ENCODE data around the gene CA12. TPM values are rescaled to one million over a fixed set of nuclear protein-coding genes. Genes with fewer than 3 reads are reported as not detected.

CA12 gene
- total and polyA plus RNA-seq, 9 of the 15 experiments (the other 6 are each of a cell fraction or from before 2014, with no cell fraction given), result 0.01 to 0.78 (median 0.15) TPM; not detected in 1

DNA sequence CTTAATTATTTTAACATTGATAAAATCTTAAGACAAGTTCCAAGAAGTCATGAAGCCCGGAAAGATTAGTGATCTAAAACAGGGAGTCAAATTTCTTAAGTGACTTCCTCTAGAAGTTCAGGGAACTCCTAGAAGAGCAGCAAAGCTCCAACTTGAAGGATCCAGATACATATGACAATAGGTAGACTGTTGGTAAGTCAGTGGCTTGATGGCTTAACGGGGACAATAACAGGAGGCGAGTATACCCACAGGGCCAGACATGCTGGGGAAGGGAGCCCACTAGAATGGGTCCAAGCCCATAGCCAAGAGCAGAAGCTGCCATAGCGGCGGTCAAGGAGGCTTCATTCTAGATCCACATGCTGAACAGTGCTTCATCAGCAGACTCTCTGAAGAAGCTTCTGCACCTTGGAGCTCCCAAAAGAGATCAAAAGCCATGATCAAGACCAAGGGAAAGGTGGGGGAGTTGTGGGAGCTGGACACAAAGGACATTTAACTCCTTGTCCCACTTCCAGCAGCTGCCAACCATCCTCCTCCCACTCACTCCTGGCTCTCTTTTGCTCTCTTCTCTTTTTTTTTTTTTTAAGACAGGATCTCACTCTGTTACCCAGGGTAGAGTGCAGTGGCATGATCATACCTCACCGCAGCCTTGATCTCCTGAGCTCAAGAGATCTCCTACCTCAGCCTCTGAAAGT, 10.2 kb upstream of the CA12 start (continued):
- TF ChIP-seq, protein P1, sequence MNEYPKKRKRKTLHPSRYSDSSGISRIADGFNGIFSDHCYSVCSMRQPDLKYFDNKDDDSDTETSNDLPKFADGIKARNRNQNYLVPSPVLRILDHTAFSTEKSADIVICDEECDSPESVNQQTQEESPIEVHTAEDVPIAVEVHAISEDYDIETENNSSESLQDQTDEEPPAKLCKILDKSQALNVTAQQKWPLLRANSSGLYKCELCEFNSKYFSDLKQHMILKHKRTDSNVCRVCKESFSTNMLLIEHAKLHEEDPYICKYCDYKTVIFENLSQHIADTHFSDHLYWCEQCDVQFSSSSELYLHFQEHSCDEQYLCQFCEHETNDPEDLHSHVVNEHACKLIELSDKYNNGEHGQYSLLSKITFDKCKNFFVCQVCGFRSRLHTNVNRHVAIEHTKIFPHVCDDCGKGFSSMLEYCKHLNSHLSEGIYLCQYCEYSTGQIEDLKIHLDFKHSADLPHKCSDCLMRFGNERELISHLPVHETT (CRISPR knock-in tag; conservative IDR thresholded peaks at IDR 0.05 in 1 of 2, IDR thresholded peaks at IDR 0.05 in 1 of 2), result peak in 1 of 2 experiments; percentile 74; a peak in 1 of 4 replicates
- 0 out of 2 replicates have a peak, but pooled peaks have one; percentile 20 for TF ChIP-seq HMBOX1 (IDR thresholded peaks at IDR 0.05)
- TF ChIP-seq EHMT2 (IDR thresholded peaks at IDR 0.05), result peak; percentile 73
- peak; percentile 73 for TF ChIP-seq L3MBTL2 (IDR thresholded peaks at IDR 0.05)
- TF ChIP-seq ZNF644 (tag; IDR thresholded peaks at IDR 0.05; ENCODE audit: low read depth), result peak; percentile 79; the same call in 1 of the 2 replicates
- TF ChIP-seq CXXC5 (CRISPR knock-in tag; IDR thresholded peaks at IDR 0.05), result peak; percentile 10; the same call in 1 of the 2 replicates
- TF ChIP-seq ZFP30 (CRISPR knock-in tag; IDR thresholded peaks at IDR 0.05; ENCODE audit: borderline replicate concordance), result no peak
- no peak for TF ChIP-seq ZNF134 (CRISPR knock-in tag; conservative IDR thresholded peaks at IDR 0.05)
- no peak for TF ChIP-seq PHB2 (IDR thresholded peaks at IDR 0.05; ENCODE audit: low read depth)
- peak; percentile 79; the same call in 1 of the 2 replicates for TF ChIP-seq FOXJ2 (tag; IDR thresholded peaks at IDR 0.05)
- TF ChIP-seq, protein P2, sequence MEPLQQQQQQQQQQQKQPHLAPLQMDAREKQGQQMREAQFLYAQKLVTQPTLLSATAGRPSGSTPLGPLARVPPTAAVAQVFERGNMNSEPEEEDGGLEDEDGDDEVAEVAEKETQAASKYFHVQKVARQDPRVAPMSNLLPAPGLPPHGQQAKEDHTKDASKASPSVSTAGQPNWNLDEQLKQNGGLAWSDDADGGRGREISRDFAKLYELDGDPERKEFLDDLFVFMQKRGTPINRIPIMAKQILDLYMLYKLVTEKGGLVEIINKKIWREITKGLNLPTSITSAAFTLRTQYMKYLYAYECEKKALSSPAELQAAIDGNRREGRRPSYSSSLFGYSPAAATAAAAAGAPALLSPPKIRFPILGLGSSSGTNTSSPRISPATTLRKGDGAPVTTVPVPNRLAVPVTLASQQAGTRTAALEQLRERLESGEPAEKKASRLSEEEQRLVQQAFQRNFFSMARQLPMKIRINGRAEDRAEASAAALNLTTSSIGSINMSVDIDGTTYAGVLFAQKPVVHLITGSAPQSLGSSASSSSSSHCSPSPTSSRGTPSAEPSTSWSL (CRISPR knock-in tag; IDR thresholded peaks at IDR 0.05; ENCODE audit: borderline replicate concordance), result no peak
- peak; percentile 80 for TF ChIP-seq ZNF592 (IDR thresholded peaks at IDR 0.05)
- peak; percentile 67; the same call in 1 of the 2 replicates for TF ChIP-seq TAF7 (tag; IDR thresholded peaks at IDR 0.05)
- no peak for TF ChIP-seq RB1 (IDR thresholded peaks at IDR 0.05; ENCODE audit: low read depth)
- TF ChIP-seq HDGF (IDR thresholded peaks at IDR 0.05), result no peak
- 0 out of 4 replicates have a peak, but pooled peaks of 1 of the 2 experiments have one; percentile 14 for TF ChIP-seq TBL1XR1 (IDR thresholded peaks at IDR 0.05; ENCODE audit: low read length in 2 of 2)
- no peak for TF ChIP-seq CBFB (CRISPR knock-in tag; IDR thresholded peaks at IDR 0.05)
